Dendritic cell treated with granulocyte-macrophage colony-stimulating factor and Interleukin-4, amounts not matched to agents 40 ng/mL and 50 ng/mL, for 4 days (primary cell): ENCODE results near the gene CLIP4.

ENCODE experiments used
- H3K27ac Mint-ChIP-seq: one replicate; pipeline ENCODE4 v1.8.0; 2022; ENCODE audit warnings: mild to moderate bottlenecking, mixed read lengths
- H3K27me3 Mint-ChIP-seq: one replicate; pipeline ENCODE4 v1.8.0; 2022; ENCODE audit warnings: mild to moderate bottlenecking, mixed read lengths
- H3K36me3 Mint-ChIP-seq: one replicate; pipeline ENCODE4 v1.8.0; 2022; ENCODE audit warnings: low read depth, mixed read lengths
- H3K4me1 Mint-ChIP-seq: one replicate; pipeline ENCODE4 v1.8.0; 2022; ENCODE audit warnings: low read depth, mixed read lengths
- H3K4me3 Mint-ChIP-seq: one replicate; pipeline ENCODE4 v1.8.0; 2022; ENCODE audit warnings: mild to moderate bottlenecking, moderate library complexity, mixed read lengths
- H3K9me3 Mint-ChIP-seq: one replicate; pipeline ENCODE4 v1.8.0; 2022; ENCODE audit warnings: mixed read lengths
- intact Hi-C: fragments of 100-400 bp; cut with micrococcal nuclease; formaldehyde crosslinking; loops from one replicate; pipeline ENCODE4 v1.15.0; 2022

Gene CLIP4

DNA sequence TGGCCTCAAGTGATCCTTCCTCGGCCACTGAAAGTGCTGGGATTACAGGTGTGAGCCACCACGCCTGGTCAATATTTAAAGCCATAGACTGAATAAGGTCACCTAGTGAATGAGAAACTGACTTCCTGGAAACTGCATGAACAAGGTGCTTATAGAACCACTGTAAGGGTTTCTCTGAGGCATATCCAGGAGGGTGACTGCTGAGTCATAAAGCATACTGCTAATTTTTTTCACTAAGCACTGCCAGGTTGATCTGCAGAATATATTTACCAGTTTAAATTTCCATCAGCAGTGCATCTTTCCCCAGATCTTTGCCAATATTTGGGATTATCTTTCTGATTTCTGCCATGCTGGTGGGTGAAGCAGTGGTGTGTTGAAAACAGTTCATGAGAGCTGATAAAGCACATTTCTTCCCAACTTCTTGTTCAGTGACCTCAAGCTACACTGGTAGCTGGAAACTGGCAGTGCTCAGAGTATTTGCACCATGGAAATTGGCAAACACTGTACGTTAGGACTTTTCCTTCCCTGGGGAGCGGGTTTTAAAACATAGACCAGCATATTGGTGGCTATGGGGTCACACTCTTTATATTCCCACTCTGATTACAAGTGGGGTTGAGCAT is 4.2 kb upstream of the CLIP4 start:
- H3K36me3 Mint-ChIP-seq, result no peaks in the 10 kb centered on the region
- no peaks in the 10 kb centered on the region for H3K27me3 Mint-ChIP-seq
- no peaks in the 10 kb centered on the region for H3K9me3 Mint-ChIP-seq
- peaks cover 26% of the 10 kb centered on the region for H3K4me1 Mint-ChIP-seq
- H3K4me3 Mint-ChIP-seq, result no peak overlapping the region
- intact Hi-C loops, result no loop called here
- H3K27ac Mint-ChIP-seq, result no peak overlapping the region

DNA sequence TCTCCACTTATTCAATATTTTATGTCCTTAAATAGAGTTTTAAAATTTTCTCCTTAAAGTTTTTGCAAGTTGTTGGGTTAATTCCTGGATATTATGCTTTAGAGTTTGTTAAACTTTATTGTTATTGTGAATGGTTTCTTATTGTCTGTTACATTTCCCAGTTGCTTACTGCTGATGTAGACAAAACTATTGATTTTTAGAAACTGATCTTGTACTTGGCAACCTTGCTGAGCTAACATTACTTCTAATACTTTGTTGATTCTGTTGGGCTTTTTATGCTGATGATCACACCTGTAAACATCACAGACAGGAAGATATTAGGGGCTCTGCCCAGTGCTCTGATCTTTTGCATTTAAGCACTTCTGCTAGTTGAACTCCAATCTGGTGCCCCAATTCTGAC is 2.8 kb upstream of the CLIP4 start:
- no peaks in the 10 kb centered on the region for H3K27me3 Mint-ChIP-seq
- H3K4me3 Mint-ChIP-seq, result no peak overlapping the region
- no peaks in the 10 kb centered on the region for H3K9me3 Mint-ChIP-seq
- no peaks in the 10 kb centered on the region for H3K36me3 Mint-ChIP-seq
- peaks cover 40% of the 10 kb centered on the region for H3K4me1 Mint-ChIP-seq
- intact Hi-C loops, result no loop called here
- H3K27ac Mint-ChIP-seq, result peak overlapping the region; percentile 93

DNA sequence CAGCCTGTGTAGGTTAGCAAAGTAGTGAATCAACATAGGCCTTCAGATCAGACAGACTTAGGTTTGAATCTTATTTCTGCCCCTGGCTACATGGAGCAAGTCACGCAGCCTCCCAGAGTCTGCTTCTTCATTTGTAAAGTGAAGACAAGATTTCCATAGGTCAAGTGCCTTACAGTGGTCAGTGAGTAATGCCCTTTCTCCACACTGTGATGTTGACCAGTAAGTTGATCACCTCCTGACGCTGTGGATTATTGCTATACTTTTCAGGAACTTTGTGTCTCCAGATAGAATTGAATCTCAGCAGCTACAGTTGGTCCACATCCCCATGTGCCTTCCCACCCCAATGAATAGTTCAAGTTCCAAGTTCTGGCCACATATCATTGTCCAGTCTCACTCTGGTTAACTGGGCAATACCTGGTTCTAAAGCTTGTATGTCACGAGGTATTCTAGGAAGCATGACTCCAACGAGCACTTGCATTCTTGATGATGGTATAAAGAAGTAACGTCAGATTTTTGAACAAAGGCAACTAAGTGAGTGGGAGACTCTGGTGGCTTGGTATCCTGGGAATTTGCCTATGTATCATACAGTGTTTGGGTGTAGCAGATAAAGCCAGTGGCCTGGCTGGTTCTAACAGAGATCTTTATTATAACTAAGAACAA is 2.1 kb upstream of the CLIP4 start:
- no peaks in the 10 kb centered on the region for H3K9me3 Mint-ChIP-seq
- no peaks in the 10 kb centered on the region for H3K36me3 Mint-ChIP-seq
- H3K4me1 Mint-ChIP-seq, result peaks cover 45% of the 10 kb centered on the region
- H3K4me3 Mint-ChIP-seq, result no peak overlapping the region
- H3K27me3 Mint-ChIP-seq, result no peaks in the 10 kb centered on the region
- H3K27ac Mint-ChIP-seq, result peak overlapping the region; percentile 93
- intact Hi-C loops, result no loop called here

DNA sequence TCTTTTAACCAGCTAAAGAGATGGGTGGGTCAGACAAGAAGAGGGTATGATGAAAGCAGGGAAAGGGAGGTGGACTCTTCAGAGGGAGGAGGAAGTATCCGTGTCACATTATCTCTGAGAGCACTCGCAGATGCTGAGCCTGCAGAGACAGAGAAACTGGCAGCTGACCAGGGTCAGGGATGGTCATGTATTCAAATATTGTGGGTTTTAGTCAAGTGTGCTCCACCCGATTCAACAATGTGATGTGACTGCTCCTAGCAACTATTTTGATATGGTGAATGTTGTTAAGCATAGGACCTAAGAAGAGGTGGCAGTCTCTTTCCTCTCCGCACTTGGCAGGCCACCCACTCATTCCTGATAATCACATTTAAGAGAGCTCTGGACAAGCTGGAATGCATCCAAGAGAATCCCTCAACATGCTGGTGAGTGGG is 1.3 kb upstream of the CLIP4 start:
- Mint-ChIP-seq H3K27me3 (no peaks in the 10 kb centered on the region), H3K36me3 (no peaks in the 10 kb centered on the region), H3K4me1 (peaks cover 45% of the 10 kb centered on the region), H3K4me3 (peak overlapping the region; percentile 84), H3K9me3 (no peaks in the 10 kb centered on the region), H3K27ac (peak overlapping the region; percentile 93)
- intact Hi-C loops, result no loop called here

DNA sequence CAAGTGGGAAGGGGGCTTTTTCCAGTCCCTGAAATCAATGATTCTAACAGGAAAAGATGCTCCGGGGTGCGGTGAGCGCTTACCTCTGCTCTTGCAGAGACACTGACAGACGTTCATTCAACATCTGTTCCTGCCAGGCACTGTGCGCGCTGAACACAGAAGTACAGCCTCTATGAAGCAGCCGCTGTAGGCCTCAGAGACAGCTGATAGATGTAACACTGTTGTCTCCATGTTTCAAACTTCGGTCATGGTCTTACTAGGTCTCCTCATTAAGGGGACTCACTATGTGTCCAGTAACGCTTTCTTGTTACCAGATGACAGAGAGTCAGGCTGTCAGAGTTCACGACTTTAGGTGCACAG is 649 bp upstream of the CLIP4 start:
- Mint-ChIP-seq H3K36me3 (no peaks in the 10 kb centered on the region), H3K4me3 (peak overlapping the region; percentile 84), H3K4me1 (peaks cover 45% of the 10 kb centered on the region), H3K27me3 (no peaks in the 10 kb centered on the region), H3K9me3 (no peaks in the 10 kb centered on the region), H3K27ac (peak overlapping the region; percentile 93)
- intact Hi-C loops, result no loop called here

- Mint-ChIP-seq H3K27ac (peak overlapping the region; percentile 87), H3K27me3 (no peaks in the 10 kb centered on the region), H3K4me3 (peak overlapping the region; percentile 77), H3K9me3 (no peaks in the 10 kb centered on the region), H3K36me3 (no peaks in the 10 kb centered on the region), H3K4me1 (peaks cover 45% of the 10 kb centered on the region)
- intact Hi-C loops, result loop anchor here (5.0 kb wide), 1 partner anchor 114 kb away; no protein-coding TSS in a partner anchor
These were observed 874 bp downstream of the CLIP4 start for GRCh38 chr2:29115797-29116781.

DNA sequence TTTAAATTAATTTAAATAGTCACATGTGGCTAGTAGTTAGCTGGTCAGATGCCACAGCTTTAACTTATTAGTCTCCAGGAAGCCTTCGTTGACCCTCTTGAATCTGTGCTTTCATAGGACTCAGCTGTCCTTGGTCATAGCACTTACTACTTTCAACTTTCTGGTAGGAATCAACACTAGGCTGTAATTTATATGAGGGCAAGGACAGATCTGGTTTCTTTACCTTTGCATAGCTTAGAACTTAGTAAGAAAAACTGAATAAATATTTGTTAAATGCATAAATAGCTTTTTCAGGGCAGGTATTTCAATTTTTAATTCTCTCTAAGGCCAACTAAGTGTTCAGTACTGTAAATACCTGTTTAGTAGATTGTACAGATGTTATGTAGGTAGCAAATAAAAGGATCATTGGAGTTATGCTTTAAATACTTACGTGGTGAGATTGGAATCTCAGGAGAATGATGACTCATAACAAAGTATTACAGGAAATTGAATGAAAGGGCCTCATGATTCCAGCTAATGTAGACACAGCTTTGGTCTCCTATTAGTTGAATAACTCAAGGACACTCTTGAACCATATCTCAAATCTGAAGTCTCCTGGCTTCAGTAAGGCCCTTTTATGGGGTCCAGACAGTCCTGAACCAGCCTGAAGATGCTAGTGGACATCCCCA is 2.6 kb downstream of the CLIP4 start:
- Mint-ChIP-seq H3K9me3 (peaks cover under 1% of the 10 kb centered on the region), H3K27me3 (no peaks in the 10 kb centered on the region), H3K27ac (no peak overlapping the region), H3K4me1 (peaks cover 43% of the 10 kb centered on the region), H3K4me3 (no peak overlapping the region), H3K36me3 (peaks cover 15% of the 10 kb centered on the region)
- intact Hi-C loops, result loop anchor here (5.0 kb wide), 1 partner anchor 115 kb away; no protein-coding TSS in a partner anchor

DNA sequence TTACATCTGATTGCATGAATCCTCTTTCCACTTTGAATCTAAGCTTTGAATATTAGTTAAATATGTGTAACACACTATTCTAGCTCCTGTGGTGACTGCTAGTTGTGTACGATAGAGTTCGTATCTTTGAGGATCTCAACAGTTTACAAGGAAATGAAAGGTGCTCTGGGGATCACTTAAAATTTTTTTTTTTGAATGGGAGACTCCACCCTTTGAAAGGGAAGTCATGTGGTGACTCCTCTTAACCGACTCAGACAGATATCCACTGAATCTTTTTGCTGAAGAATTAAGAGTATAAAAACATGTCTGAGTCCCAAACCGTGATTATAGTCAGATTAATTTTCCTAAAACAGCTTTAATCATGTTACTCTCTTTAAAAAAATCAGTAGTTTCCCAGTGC is 4.0 kb downstream of the CLIP4 start:
- H3K27ac Mint-ChIP-seq, result no peak overlapping the region
- intact Hi-C loops, result loop anchor here (5.0 kb wide), 1 partner anchor 117 kb away; no protein-coding TSS in a partner anchor
- peaks cover 28% of the 10 kb centered on the region for H3K4me1 Mint-ChIP-seq
- H3K9me3 Mint-ChIP-seq, result peaks cover 15% of the 10 kb centered on the region
- no peaks in the 10 kb centered on the region for H3K27me3 Mint-ChIP-seq
- peaks cover 30% of the 10 kb centered on the region for H3K36me3 Mint-ChIP-seq
- H3K4me3 Mint-ChIP-seq, result no peak overlapping the region

DNA sequence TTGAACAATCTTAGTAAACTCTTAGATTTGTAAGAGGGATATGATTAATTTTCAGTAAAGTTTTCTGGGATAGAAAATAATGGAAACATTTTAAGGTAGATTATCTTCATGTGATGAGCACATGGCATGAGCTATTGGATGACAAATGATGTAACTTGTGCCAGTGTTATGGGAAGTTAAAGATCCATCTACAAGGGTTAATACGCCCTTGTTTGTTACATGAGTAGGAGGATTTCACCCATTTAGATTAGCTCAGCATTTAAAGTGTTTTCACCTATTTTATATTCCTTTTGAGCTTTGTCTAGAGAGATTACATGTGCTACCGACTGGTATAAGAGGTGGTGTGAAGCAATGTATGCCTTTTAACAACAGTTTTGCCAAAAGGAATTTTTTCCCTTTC is 5.6 kb downstream of the CLIP4 start:
- Mint-ChIP-seq H3K4me1 (peaks cover 23% of the 10 kb centered on the region), H3K4me3 (no peak overlapping the region), H3K27me3 (no peaks in the 10 kb centered on the region), H3K27ac (no peak overlapping the region), H3K36me3 (peaks cover 46% of the 10 kb centered on the region), H3K9me3 (peaks cover 23% of the 10 kb centered on the region)
- intact Hi-C loops, result no loop called here

- H3K4me3 Mint-ChIP-seq, result no peak overlapping the region
- H3K36me3 Mint-ChIP-seq, result peaks cover 54% of the 10 kb centered on the region
- peaks cover 23% of the 10 kb centered on the region for H3K9me3 Mint-ChIP-seq
- no peaks in the 10 kb centered on the region for H3K27me3 Mint-ChIP-seq
- H3K27ac Mint-ChIP-seq, result no peak overlapping the region
- peaks cover 9% of the 10 kb centered on the region for H3K4me1 Mint-ChIP-seq
- intact Hi-C loops, result no loop called here
These were observed 8.6 kb downstream of the CLIP4 start for GRCh38 chr2:29123617-29124349.

- Mint-ChIP-seq H3K4me3 (no peak overlapping the region), H3K4me1 (peaks cover 11% of the 10 kb centered on the region), H3K27ac (no peak overlapping the region), H3K9me3 (peaks cover 23% of the 10 kb centered on the region), H3K27me3 (no peaks in the 10 kb centered on the region), H3K36me3 (peaks cover 54% of the 10 kb centered on the region)
- intact Hi-C loops, result no loop called here
These were observed 9.3 kb downstream of the CLIP4 start for GRCh38 chr2:29124504-29124903.

DNA sequence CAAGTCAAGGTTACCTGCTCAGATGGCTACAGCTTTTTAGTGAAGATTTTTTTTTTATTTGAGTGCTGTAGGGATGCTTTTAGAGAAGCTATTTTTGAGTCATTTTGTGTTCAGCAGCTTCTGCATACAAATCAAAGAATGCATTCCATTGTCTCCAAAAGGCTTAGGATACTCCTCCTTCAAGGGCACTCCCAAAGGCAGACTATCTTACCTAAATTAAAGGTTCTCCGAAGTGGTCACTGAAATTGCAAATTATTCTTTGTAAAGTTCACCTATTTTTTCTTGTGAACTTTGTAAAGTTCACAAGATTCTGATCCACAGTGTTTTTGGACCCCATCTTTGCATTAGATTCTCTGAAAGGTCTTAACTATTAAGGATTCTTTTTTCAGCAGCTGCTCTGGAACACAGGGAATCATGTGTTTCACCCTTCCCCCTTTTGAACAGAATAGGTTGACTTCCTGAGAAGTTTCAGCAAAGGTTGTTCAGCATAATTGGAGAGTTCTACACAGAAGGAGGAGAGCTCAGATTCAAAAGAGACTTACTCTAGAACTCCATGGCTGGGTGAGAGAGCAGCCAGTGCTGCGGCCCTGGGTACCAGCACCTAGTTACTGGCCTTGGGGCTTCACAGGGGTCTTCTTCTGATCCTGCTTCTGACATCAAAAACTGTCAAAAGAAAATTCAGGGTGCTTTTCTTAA is 14.5 kb downstream of the CLIP4 start:
- intact Hi-C loops, result no loop called here
- no peak overlapping the region for H3K4me3 Mint-ChIP-seq
- peak overlapping the region; percentile 43 for H3K27ac Mint-ChIP-seq
- peaks cover 55% of the 10 kb centered on the region for H3K36me3 Mint-ChIP-seq
- peaks cover 3% of the 10 kb centered on the region for H3K9me3 Mint-ChIP-seq
- H3K27me3 Mint-ChIP-seq, result no peaks in the 10 kb centered on the region
- peaks cover 21% of the 10 kb centered on the region for H3K4me1 Mint-ChIP-seq

DNA sequence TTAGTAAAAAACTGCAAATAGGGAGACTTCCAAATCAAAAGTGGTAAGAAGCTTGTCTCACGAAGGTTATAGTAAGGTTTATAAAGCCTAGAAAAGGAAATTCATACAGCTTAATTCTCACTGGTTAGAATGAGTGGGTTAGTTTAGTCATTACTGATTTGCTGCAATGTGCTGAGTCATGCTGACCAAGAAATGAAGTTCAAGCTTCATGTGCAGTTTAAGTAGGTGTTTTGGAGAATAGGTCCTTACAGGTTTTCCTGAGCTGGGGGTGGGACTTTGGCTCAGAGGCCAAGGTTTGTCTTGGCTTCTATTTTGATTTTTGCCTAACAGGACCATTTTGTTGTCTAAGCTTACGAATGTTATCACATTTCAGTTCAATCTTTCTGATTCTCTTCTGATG is 15.1 kb downstream of the CLIP4 start:
- peaks cover 20% of the 10 kb centered on the region for H3K4me1 Mint-ChIP-seq
- H3K4me3 Mint-ChIP-seq, result no peak overlapping the region
- intact Hi-C loops, result no loop called here
- peak overlapping the region; percentile 43 for H3K27ac Mint-ChIP-seq
- H3K27me3 Mint-ChIP-seq, result no peaks in the 10 kb centered on the region
- no peaks in the 10 kb centered on the region for H3K9me3 Mint-ChIP-seq
- peaks cover 49% of the 10 kb centered on the region for H3K36me3 Mint-ChIP-seq
